GM18508 (cell line): ENCODE results near the gene NAPEPLD.
"Not testable (repeated sequence)": the region's sequence is repeated elsewhere in the genome, so short reads cannot be mapped to it uniquely, and the experiment has no call there.

Experiments used
- ATAC-seq: cut with Tn5 transposase; IDR thresholded peaks from one replicate; pipeline ENCODE4 v1.9.1; 2021; ENCODE audit warnings: moderate number of reproducible peaks; ENCODE audit not compliant: insufficient read depth, unreplicated experiment

NAPEPLD gene

DNA sequence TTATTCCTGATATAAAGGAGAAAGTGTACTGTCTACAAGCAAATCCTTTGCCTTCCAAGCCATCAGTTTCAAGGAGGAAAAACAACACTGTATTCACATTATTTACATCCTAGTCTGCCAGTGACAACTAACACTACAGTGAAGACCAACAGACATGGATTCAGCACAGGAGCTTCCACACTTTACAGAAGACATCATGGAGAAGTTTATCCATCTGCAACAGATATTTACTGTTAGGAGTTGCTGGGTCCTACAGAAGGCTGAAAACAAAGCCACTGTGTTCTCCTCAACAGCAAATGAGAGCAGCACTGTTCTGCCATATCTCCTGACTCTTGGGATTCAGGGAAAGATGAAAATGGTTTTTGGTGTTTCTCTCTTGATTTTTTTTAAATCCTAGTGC is 31.9 kb downstream of the NAPEPLD start:
- no peak for ATAC-seq

DNA sequence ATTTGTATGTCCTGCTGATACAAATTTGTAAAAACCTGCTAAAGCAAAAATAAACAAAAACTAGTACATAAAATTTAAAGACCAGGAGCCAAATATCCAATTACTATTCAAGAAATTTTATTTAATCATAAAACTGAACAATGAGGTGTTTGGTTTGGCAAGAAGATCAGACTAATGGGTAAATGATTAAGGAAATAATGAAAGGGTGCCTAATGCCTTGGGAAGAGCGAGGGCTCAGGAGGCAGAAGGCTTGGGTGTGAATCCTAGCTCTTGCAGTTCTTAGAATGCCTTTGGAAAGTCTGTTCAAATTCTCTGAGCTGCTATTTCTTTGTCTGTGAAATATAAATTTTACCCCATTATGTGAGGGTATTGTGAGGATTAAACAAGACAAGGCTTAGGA is 32.4 kb downstream of the NAPEPLD start:
- no peak for ATAC-seq

DNA sequence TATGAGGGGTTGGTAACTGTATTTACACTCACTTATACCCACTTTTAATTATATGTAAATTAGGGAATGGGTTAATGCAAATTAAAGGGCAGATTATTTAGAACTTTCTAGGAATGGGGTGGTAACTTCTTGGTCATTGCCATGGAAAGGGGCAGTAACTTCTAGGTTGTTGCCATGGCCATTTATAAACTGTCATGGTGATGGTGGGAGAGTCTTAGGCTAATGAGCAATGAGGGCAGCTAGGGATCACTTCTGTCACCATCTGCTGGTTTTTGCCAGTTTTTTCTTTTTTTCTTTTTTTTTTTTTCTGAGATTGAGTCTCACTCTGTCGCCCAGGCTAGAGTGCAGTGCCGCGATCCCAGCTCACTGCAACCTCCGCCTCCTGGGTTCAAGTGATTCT is 33.1 kb downstream of the NAPEPLD start:
- no peak for ATAC-seq

DNA sequence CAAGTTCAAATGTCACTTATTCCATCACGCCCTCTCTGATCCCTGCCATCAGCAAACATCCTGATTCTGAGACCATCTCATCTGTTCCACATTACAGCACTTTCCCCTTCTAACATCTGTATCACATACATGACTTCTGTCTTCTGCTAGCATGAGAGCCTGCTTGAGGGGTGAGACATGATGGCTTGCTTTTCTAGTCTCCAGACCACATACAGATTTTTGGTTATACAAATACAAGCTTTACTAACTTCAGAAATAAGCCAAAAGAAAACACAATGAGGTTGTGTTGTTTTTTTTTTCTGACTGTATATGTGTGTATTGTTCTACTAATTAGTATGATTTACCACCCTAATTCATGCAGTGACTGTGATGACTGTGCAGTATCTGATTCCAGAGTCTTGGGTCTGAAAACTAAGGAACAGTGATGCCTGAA is 34.3 kb downstream of the NAPEPLD start:
- ATAC-seq: no peak

GRCh38 chr7:103113164-103113563 is 35.7 kb downstream of the NAPEPLD start:
- no peak for ATAC-seq

GRCh38 chr7:103106703-103107070 is 42.2 kb downstream of the NAPEPLD start:
- not testable (repeated sequence) for ATAC-seq

DNA sequence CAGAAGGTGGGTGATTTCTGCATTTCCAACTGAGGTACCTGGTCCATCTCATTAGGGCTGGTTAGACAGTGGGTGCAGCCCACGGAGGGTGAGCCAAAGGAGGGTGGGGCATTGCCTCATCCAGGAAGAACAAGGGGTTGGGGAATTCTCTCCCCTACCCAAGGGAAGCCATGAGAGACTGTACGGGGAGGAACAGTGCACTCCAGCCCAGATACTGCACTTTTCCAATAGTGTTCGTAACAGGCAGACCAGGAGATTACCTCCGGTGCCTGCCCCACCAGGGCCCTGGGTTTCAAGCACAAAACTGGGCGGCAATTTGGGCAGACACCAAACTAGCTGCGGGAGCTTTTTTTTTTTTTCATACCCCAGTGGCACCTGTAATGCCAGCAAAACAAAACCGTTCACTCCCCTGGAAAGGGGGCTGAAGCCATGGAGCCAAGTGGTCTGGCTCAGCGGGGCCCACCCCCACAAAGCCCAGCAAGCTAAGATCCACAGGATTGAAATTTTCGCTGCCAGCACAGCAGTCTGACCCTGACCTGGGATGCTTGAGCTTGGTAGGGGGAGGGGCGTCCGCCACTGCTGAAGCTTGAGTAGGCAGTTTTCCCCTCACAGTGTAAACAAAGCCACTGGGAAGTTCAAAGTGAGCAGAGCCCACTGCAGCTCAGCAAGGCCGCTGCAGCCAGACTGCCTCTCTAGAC is 42.7 kb downstream of the NAPEPLD start:
- no peak for ATAC-seq

GRCh38 chr7:103101543-103101942 is 47.4 kb downstream of the NAPEPLD start:
- ATAC-seq: no peak

GRCh38 chr7:103100348-103100747 is 48.6 kb downstream of the NAPEPLD start:
- no peak for ATAC-seq

GRCh38 chr7:103097041-103097440 is 51.9 kb downstream of the NAPEPLD start:
- no peak for ATAC-seq

GRCh38 chr7:103095558-103095957 is 53.3 kb downstream of the NAPEPLD start:
- not testable (repeated sequence) for ATAC-seq

DNA sequence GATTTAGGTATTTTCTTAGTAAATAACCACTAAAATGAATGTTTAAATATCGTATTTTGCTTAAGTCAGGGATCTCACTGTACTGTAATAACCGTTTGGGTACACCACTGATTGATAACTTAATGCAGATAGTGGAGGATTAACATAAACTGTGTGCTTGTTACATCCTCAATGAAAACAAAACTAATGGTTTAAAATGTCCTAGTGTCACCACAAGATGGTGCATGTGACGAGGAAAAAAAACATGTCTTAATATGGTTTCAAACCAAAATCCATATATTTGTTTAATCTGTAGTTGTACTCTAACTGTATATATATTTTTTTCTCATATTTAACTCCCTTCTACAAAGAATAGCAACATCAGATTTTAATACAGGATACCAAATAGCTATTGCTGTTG is 54.8 kb downstream of the NAPEPLD start:
- no peak for ATAC-seq

GRCh38 chr7:103093429-103093828 is 55.5 kb downstream of the NAPEPLD start:
- no peak for ATAC-seq

- not testable (repeated sequence) for ATAC-seq
Measured at GRCh38 chr7:103092321-103092720, 56.6 kb downstream of the NAPEPLD start.

GRCh38 chr7:103083210-103083609 is 65.7 kb downstream of the NAPEPLD start:
- ATAC-seq: no peak

- ATAC-seq: no peak
Measured at GRCh38 chr7:103082497-103082896, 66.4 kb downstream of the NAPEPLD start.

DNA sequence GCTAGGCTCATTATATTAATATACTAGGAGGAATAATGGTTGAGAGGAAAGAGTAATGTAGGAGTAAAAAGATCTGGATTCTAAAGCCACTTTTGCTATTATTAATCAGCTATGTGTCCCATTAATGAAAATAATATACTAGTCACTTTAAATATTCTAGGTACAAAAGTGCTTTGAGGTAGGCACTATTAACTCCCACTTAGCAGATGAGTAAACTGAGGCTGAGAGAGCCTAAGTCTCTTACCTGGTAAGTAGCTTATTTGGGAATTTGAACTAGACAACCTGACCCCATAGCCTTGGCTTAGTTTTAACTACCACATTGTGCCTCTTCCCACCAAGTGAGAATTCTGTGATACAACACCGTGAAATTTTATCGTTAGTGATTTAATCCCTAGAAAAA is 68.0 kb downstream of the NAPEPLD start:
- ATAC-seq: no peak

- ATAC-seq: no peak
Measured at GRCh38 chr7:103079836-103080235, 69.1 kb downstream of the NAPEPLD start.

DNA sequence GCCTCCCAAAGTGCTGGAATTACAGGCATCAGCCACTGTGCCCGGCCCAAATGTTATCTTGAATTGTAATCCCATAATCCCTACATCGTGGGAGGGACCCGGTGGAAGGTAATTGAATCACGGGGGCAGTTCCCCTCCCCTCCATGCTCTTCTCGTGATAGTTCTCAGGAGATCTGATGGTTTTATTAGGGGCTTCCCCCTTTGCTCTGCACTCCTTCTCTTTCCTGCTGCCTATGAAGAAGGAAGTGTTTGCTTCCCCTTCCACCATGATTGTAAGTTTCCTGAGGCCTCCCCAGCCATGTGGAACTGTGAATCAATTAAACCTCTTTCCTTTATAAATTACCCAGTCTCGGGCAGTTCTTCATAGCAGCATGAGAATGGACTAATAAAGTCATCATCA is 70.7 kb downstream of the NAPEPLD start:
- not testable (repeated sequence) for ATAC-seq

DNA sequence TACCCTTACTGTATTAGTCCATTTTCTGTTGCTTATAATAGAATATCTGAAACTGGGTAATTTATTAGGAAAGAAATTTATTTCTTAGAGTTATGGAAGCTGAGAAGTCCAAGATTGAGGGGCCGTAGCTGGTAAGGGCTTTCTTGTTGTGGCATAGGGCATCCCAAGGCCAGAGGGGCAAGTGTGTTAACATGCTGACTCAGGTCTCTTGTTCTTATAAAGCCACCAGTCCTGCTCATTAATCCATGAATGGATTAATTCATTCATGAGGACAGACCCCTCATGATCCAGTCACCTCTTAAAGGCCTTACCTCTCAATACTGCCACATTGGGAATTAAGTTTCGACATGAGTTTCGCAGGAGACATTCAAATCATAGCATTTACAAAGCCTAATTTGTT is 71.6 kb downstream of the NAPEPLD start:
- ATAC-seq: no peak

GRCh38 chr7:103076764-103077163 is 72.1 kb downstream of the NAPEPLD start:
- ATAC-seq: no peak

DNA sequence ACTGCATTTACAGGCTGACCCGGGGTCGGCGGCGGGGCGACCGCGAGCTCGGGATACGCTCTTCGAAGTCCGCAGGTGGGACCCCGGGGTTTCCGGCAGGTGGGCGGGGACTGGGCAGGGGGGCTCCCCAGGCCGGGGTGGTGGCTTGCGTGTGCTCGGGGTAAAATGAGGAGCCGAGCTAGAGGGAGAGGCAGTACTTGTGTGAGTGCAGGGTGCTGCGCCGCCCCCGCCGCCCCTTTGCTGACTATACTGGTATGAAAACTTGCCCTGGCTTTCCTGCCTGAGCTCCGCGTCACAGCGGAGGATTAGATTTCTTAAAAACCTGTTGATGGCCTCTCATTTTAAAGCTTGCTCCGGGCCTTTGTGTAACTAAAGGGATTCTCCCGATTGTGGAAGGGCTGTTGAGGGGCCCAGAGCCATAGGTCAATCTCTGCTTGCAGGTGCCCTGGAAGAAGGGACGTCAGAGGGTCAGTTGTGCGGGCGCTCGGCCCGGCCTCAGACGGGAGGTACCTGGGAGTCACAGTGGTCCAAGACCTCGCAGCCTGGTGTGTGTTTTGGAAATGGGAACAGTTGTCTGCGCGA is 73.5 kb downstream of the NAPEPLD start:
- peak; percentile 32 for ATAC-seq
